ENCODE measurements around the gene PIM3.

PIM3 gene

DNA sequence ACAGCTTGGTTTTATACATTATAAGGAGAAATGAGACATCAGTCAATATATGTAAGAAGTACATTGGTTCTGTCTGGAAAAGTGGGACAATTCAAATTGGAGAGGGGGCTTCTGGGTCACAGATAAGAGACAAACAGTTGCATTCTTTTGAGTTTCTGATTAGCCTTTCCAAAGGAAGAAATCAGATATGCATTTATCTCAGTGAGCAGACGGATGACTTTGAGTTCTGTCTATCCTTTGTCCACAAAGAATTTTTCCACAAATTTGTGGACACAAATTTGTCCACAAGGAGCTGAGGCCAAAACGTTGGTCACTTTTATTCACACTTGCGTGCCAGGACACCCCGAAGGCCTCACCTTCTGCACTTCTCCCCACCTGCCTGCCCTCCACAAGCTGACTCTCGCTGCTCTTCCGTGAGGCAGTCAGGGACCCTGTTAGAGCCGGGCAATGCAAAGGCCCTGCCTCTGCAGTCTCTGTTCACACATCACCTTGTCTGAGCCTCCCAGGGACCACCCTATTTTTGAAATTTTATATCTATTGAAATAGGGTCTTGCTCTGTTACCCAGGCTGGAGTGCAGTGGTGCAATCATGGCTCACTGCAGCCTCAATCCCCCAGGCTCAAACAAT is 31.4 kb downstream of the PIM3 start:
- DNase-seq (ENCODE audit: low read depth) = no peak

DNA sequence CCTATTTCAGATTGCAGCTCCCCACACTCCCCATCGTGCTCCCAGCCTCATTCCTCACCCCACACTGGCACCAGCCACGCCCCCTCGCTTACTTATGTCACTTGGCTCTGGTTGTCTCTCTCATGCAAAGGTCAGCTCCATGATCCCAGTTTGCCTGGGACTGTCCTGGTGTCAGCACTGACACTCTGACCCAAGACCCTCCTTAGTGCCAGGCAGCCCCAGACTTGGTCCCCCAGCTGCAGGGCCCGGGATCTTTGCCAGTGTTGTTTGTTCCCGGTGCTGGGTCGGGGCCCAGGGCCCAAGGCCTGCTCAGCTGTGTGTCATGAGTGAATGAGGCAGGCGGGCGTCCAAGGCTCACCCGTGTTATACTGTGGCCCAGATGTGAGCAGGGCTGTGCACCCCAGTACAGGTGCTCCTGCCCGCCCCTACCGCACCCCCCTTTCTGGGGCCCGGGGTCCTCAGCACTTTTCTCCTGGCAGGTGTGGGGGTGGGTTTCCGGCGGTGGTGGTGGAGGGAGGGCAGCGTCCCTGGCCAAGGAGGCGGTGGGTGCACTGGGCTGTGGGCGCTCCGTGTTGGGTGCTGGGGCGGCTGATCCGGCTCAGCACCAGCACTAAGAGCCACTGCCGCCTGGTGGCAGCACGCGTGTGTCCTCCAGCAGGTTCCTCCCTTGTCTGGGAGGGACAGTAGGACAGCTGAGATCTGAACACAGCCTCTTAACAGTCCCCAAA is 32.5 kb downstream of the PIM3 start:
- no peak for DNase-seq (ENCODE audit: low read depth)

DNA sequence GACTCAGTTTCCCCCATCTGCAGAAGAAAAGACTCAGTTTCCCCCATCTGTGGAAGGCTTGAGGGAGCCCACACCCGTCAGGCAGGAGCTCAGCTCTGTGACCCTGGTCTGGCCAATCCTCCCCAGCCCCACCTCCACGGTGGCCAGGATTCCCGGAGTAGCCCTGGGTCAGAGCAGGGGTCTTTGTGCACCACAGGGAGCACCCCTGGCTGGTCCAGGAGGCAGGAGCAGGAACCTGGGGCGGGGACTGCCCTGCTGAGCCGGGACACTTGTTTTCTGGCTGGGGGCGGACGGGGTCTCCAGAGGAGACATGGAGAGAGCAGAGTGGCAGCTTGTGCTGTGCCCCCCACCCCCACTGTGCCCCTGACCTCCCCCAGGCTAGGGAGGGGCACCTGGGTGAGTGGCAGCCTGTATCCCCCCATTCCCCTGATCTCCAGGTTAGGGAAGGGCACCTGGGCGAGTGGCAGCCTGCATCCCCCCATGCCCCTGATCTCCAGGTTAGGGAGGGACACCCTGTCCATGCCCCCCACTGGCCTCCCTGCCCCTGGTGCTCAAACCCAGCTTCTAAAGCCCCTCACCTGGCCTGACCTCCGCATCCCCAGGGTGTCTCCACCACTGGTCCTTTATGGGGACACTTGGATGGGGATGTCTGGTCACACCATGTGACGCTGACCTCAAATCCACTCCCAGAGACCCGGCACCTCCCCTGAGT is 33.2 kb downstream of the PIM3 start:
- DNase-seq (ENCODE audit: low read depth) = no peak

DNA sequence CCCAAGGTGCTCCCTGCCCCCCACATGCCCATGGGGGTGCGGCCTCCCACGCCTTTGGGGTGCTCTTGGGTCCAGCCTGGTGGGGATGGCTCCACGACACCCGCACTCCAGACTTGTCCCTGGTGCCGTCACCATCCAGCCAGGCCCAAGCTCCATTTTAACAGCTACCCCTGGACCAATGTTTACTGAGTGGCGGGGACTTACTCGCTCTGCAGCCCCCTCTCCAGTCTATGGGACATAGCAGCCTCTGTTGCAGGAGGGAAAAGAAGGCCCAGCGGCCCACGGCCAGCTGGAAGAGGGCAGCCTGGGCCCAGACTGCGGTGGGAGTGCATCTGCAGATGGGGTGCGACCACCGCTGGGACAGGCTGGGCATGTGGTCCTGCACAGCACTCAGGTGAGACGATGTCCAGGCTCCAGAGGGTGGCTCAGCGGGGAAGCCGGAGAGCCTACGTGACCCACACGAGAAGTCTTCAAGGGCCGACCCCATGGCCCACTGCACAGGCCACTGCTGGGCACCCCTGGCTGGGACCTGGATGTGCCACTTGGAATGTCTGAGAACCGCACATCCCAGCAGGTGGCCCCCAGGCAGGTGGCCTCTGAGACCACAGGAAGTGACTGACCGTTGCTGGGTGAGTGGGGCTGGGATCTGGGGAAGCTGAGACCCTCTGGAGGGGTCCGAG is 33.9 kb downstream of the PIM3 start:
- DNase-seq (ENCODE audit: low read depth) = no peak

DNA sequence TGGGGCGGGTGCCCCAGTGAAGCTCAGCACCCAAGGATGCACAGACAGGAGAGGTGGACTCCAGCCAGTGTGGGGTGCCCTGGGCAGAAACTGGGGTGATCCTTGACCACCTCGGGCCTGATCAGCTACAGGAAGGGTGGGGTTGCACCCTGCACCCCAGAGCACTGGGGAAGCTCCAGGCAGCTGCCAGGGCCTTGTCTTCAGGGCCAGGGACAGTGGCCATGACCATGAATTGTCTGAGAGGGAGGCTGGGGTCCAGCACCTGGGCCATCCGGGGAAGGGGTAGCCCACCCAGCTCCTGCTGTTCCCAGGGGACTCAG is 34.4 kb downstream of the PIM3 start:
- no peak for DNase-seq (ENCODE audit: low read depth)

GRCh38 chr22:49995361-49996118 is 35.0 kb downstream of the PIM3 start:
- no peak for DNase-seq (ENCODE audit: low read depth)

GRCh38 chr22:49996119-49996517 is 35.5 kb downstream of the PIM3 start:
- DNase-seq (ENCODE audit: low read depth) = no peak

DNA sequence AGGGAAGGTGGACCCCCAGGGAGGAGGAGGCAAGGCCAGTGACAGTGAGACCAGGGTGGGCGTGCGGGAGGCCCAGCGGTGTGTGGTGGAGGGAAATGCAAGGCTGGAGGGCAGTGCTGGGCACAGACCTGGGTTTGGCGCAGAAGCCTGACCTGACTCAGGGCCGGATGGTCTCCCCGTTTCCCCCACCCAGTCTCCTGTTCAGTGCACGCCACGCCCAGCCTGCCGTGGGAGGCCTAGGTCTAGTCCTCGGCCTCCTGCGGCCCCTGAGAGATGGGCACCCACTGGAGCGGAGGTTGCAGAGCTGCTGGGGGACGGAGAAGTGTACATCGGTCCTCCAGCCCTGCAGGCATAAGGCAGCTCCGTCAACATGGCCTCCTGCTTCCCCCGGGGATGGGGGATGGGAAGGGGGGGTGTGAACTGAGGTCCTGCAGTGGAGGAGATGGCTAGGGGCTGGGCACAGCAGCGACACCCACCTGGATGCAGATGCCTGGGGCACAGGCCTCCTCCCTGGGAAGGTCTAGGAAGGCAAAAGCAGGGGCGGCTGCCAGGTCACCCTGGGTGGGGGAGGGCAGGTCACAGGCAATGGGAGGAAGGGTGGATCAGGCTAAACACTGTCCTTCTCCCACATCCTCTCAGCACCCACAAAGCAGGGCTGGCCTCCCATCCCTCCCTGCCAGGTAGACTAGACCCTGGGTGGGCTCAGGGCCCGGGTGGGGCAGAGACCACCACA is 36.1 kb downstream of the PIM3 start:
- DNase-seq (ENCODE audit: low read depth) = no peak

DNA sequence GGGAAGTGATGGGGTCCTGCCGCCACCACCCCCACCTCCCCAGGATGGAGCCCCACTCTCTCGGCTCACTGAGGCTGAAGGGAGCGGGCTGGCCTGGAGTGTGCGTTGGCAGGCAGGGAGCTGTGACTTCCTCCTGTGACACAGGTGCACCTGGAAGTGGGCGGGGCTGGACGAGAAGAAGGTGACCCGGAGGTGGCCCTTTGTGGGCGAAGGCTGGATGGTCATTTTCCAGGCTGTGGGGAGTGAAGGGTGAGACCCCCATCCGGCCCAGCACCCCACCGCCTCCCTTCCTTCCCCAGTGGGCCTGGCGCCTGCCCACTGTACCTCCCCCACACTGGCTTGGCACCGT is 36.7 kb downstream of the PIM3 start:
- DNase-seq (ENCODE audit: low read depth) = no peak

- no peak for DNase-seq (ENCODE audit: low read depth)
These were observed 37.6 kb downstream of the PIM3 start for GRCh38 chr22:49997932-49998717.

- DNase-seq (ENCODE audit: low read depth) = no peak
These were observed 38.1 kb downstream of the PIM3 start for GRCh38 chr22:49998718-49999062.

- no peak for DNase-seq (ENCODE audit: low read depth)
These were observed 38.7 kb downstream of the PIM3 start for GRCh38 chr22:49999063-49999945.

- no peak for DNase-seq (ENCODE audit: low read depth)
These were observed 39.5 kb downstream of the PIM3 start for GRCh38 chr22:49999946-50000586.

- no peak for DNase-seq (ENCODE audit: low read depth)
These were observed 40.2 kb downstream of the PIM3 start for GRCh38 chr22:50000587-50001387.

DNA sequence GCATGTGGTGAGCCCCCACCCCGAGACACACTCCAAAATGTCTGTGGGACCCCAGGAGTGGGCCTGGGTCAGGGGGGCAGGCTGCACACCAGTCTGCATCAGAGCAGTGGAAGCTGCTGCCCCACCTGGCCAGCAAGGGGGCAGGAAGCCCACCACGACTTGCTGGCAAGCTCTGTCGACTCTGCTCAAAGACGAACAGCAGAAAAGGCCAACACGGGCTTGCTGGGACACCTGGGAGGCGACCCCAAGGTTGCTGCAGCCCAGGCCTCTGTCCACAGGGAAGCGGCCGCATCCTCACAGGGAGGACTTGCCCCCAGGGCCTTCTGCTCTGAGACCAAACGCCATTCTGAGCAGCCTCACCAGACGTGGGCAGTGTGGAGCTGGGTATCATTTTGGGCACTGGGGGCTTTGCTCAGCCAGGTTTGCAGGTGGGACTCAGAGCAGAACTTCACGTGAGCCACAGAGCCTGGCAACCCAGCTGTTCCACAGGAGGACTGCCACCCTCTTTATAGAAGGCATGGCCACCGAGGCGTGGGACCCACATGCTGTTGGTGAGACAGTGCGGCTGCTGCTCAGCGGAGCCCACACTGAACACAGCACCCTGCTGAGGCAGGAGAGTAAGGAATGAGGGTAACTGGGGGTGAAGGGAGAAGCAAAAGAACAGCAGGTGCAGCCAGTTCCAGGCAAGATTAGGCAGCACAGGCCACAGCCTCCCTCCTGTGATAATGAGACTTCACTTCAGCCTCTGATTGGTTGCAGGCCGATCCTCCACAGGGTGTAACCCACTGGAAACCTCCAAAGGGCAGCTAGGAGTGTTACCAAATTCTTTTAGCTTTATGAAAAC is 41.0 kb downstream of the PIM3 start:
- DNase-seq (ENCODE audit: low read depth) = no peak

DNA sequence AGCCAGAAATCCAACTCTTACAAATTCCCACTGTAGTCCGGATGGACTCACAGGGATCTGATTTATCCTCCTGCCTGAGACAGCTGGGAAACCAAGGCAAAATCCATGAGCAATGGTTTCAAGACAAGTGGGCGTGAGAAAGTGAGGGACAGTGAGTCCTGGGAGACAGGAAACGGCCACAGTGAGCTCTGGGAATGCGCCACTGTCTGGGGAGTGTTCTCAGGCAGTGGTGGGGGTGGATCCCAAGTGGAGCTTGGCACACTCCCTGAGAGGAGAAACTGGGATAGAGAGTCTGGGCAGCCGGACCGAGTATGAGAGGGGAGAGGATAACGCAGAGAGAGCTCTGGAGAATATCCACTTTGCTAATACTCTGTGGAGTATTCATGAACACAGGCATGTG is 42.2 kb downstream of the PIM3 start:
- no peak for DNase-seq (ENCODE audit: low read depth)

GRCh38 chr22:50004918-50005317 is 44.3 kb downstream of the PIM3 start:
- no peak for DNase-seq (ENCODE audit: low read depth)

All from HS-27A (cell line).